Activated naive CD4-positive, alpha-beta T cell treated with anti-CD3 and anti-CD28 coated beads, Interleukin-2, amount 50 U/mL, for 24 hours (primary cell): ENCODE results near the gene MMP28.

Experiments
- H3K27ac Mint-ChIP-seq: one replicate; pipeline ENCODE4 v1.8.0; 2021; ENCODE audit warnings: mild to moderate bottlenecking, mixed read lengths
- H3K27me3 Mint-ChIP-seq: one replicate; pipeline ENCODE4 v1.8.0; 2021; ENCODE audit warnings: mixed read lengths
- H3K36me3 Mint-ChIP-seq: one replicate; pipeline ENCODE4 v1.8.0; 2021; ENCODE audit warnings: mixed read lengths
- H3K4me1 Mint-ChIP-seq: one replicate; pipeline ENCODE4 v1.8.0; 2021; ENCODE audit warnings: mixed read lengths
- H3K4me3 Mint-ChIP-seq: one replicate; pipeline ENCODE4 v1.8.0; 2021; ENCODE audit warnings: mild to moderate bottlenecking, mixed read lengths
- H3K9me3 Mint-ChIP-seq: one replicate; pipeline ENCODE4 v1.8.0; 2021; ENCODE audit warnings: mixed read lengths

Gene MMP28

GRCh38 chr17:35784895-35785294, 10.5 kb downstream of the MMP28 start:
- no peaks in the 10 kb centered on the region for H3K27me3 Mint-ChIP-seq
- peaks cover 17% of the 10 kb centered on the region for H3K4me1 Mint-ChIP-seq
- no peaks in the 10 kb centered on the region for H3K9me3 Mint-ChIP-seq
- H3K4me3 Mint-ChIP-seq, result no peak overlapping the region
- peaks cover 1% of the 10 kb centered on the region for H3K36me3 Mint-ChIP-seq
- H3K27ac Mint-ChIP-seq, result no peak overlapping the region

- H3K4me3 Mint-ChIP-seq, result no peak overlapping the region
- no peaks in the 10 kb centered on the region for H3K27me3 Mint-ChIP-seq
- H3K36me3 Mint-ChIP-seq, result peaks cover 1% of the 10 kb centered on the region
- H3K4me1 Mint-ChIP-seq, result no peaks in the 10 kb centered on the region
- H3K9me3 Mint-ChIP-seq, result no peaks in the 10 kb centered on the region
- no peak overlapping the region for H3K27ac Mint-ChIP-seq
These were observed 14.5 kb downstream of the MMP28 start for GRCh38 chr17:35780950-35781349.

- H3K36me3 Mint-ChIP-seq, result peaks cover 1% of the 10 kb centered on the region
- H3K4me3 Mint-ChIP-seq, result no peak overlapping the region
- H3K27ac Mint-ChIP-seq, result no peak overlapping the region
- no peaks in the 10 kb centered on the region for H3K4me1 Mint-ChIP-seq
- H3K27me3 Mint-ChIP-seq, result no peaks in the 10 kb centered on the region
- H3K9me3 Mint-ChIP-seq, result no peaks in the 10 kb centered on the region
These were observed 16.7 kb downstream of the MMP28 start for GRCh38 chr17:35778641-35779196.

GRCh38 chr17:35775583-35775982, 19.9 kb downstream of the MMP28 start:
- no peaks in the 10 kb centered on the region for H3K36me3 Mint-ChIP-seq
- no peaks in the 10 kb centered on the region for H3K27me3 Mint-ChIP-seq
- no peaks in the 10 kb centered on the region for H3K4me1 Mint-ChIP-seq
- no peak overlapping the region for H3K4me3 Mint-ChIP-seq
- H3K9me3 Mint-ChIP-seq, result no peaks in the 10 kb centered on the region
- no peak overlapping the region for H3K27ac Mint-ChIP-seq

- H3K9me3 Mint-ChIP-seq, result no peaks in the 10 kb centered on the region
- H3K4me3 Mint-ChIP-seq, result no peak overlapping the region
- no peaks in the 10 kb centered on the region for H3K27me3 Mint-ChIP-seq
- no peaks in the 10 kb centered on the region for H3K36me3 Mint-ChIP-seq
- H3K4me1 Mint-ChIP-seq, result no peaks in the 10 kb centered on the region
- H3K27ac Mint-ChIP-seq, result no peak overlapping the region
These were observed 20.4 kb downstream of the MMP28 start for GRCh38 chr17:35775039-35775438.

GRCh38 chr17:35774499-35774898, 20.9 kb downstream of the MMP28 start:
- Mint-ChIP-seq H3K4me3 (no peak overlapping the region), H3K4me1 (no peaks in the 10 kb centered on the region), H3K36me3 (no peaks in the 10 kb centered on the region), H3K27ac (no peak overlapping the region), H3K9me3 (no peaks in the 10 kb centered on the region), H3K27me3 (no peaks in the 10 kb centered on the region)

- Mint-ChIP-seq H3K4me1 (no peaks in the 10 kb centered on the region), H3K9me3 (no peaks in the 10 kb centered on the region), H3K36me3 (no peaks in the 10 kb centered on the region), H3K4me3 (no peak overlapping the region), H3K27me3 (no peaks in the 10 kb centered on the region), H3K27ac (no peak overlapping the region)
These were observed 21.6 kb downstream of the MMP28 start for GRCh38 chr17:35773679-35774425.

GRCh38 chr17:35773129-35773528, 22.3 kb downstream of the MMP28 start:
- Mint-ChIP-seq H3K27me3 (no peaks in the 10 kb centered on the region), H3K9me3 (no peaks in the 10 kb centered on the region), H3K36me3 (no peaks in the 10 kb centered on the region), H3K27ac (no peak overlapping the region), H3K4me3 (no peak overlapping the region), H3K4me1 (no peaks in the 10 kb centered on the region)

GRCh38 chr17:35769895-35770486, 25.4 kb downstream of the MMP28 start:
- H3K4me3 Mint-ChIP-seq, result no peak overlapping the region
- no peaks in the 10 kb centered on the region for H3K9me3 Mint-ChIP-seq
- H3K27me3 Mint-ChIP-seq, result no peaks in the 10 kb centered on the region
- peaks cover 2% of the 10 kb centered on the region for H3K4me1 Mint-ChIP-seq
- H3K36me3 Mint-ChIP-seq, result no peaks in the 10 kb centered on the region
- H3K27ac Mint-ChIP-seq, result no peak overlapping the region

- H3K27me3 Mint-ChIP-seq, result no peaks in the 10 kb centered on the region
- H3K4me3 Mint-ChIP-seq, result no peak overlapping the region
- no peaks in the 10 kb centered on the region for H3K9me3 Mint-ChIP-seq
- peaks cover 9% of the 10 kb centered on the region for H3K4me1 Mint-ChIP-seq
- no peak overlapping the region for H3K27ac Mint-ChIP-seq
- H3K36me3 Mint-ChIP-seq, result no peaks in the 10 kb centered on the region
These were observed 26.6 kb downstream of the MMP28 start for GRCh38 chr17:35768797-35769196.

- H3K27me3 Mint-ChIP-seq, result no peaks in the 10 kb centered on the region
- H3K4me1 Mint-ChIP-seq, result peaks cover 9% of the 10 kb centered on the region
- no peak overlapping the region for H3K4me3 Mint-ChIP-seq
- no peaks in the 10 kb centered on the region for H3K9me3 Mint-ChIP-seq
- H3K36me3 Mint-ChIP-seq, result no peaks in the 10 kb centered on the region
- H3K27ac Mint-ChIP-seq, result no peak overlapping the region
These were observed 28.4 kb downstream of the MMP28 start for GRCh38 chr17:35766903-35767510.

GRCh38 chr17:35766489-35766877, 29.0 kb downstream of the MMP28 start:
- Mint-ChIP-seq H3K4me1 (peaks cover 9% of the 10 kb centered on the region), H3K27ac (no peak overlapping the region), H3K36me3 (no peaks in the 10 kb centered on the region), H3K27me3 (no peaks in the 10 kb centered on the region), H3K4me3 (no peak overlapping the region), H3K9me3 (no peaks in the 10 kb centered on the region)

GRCh38 chr17:35765756-35766488, 29.5 kb downstream of the MMP28 start:
- no peak overlapping the region for H3K27ac Mint-ChIP-seq
- no peaks in the 10 kb centered on the region for H3K36me3 Mint-ChIP-seq
- no peaks in the 10 kb centered on the region for H3K9me3 Mint-ChIP-seq
- H3K4me3 Mint-ChIP-seq, result peak overlapping the region; percentile 42
- H3K27me3 Mint-ChIP-seq, result no peaks in the 10 kb centered on the region
- H3K4me1 Mint-ChIP-seq, result peaks cover 9% of the 10 kb centered on the region

- H3K9me3 Mint-ChIP-seq, result no peaks in the 10 kb centered on the region
- no peaks in the 10 kb centered on the region for H3K27me3 Mint-ChIP-seq
- no peaks in the 10 kb centered on the region for H3K36me3 Mint-ChIP-seq
- peaks cover 9% of the 10 kb centered on the region for H3K4me1 Mint-ChIP-seq
- no peak overlapping the region for H3K27ac Mint-ChIP-seq
- H3K4me3 Mint-ChIP-seq, result peak overlapping the region; percentile 93
These were observed 30.2 kb downstream of the MMP28 start for GRCh38 chr17:35765086-35765710.
